ENCODE results near the gene HS2ST1. TPM values are rescaled to one million over a fixed set of nuclear protein-coding genes. Genes with fewer than 3 reads are reported as not detected.

HS2ST1 gene
- polyA plus RNA-seq, 1 donor, result 32.2 TPM

GRCh38 chr1:87103074-87103473, 188.6 kb downstream of the HS2ST1 start:
- no peak overlapping the region for H3K27ac ChIP-seq (ENCODE audit: low read length)
- peaks cover 7% of the 10 kb centered on the region for H3K36me3 ChIP-seq (ENCODE audit: control insufficient read depth, insufficient read depth, low read length)
- H3K9me3 ChIP-seq (ENCODE audit: control insufficient read depth, low read depth, low read length), result no peaks in the 10 kb centered on the region
- no peaks in the 10 kb centered on the region for H3K4me1 ChIP-seq (ENCODE audit: control insufficient read depth, insufficient read depth, low read length)
- H3K4me3 ChIP-seq (ENCODE audit: low read length), result no peak overlapping the region
- DNase-seq, result no peak
- H3K27me3 ChIP-seq (ENCODE audit: control insufficient read depth, insufficient read depth, low read length), result no peaks in the 10 kb centered on the region

- DNase-seq, result no peak
- no peaks in the 10 kb centered on the region for H3K9me3 ChIP-seq (ENCODE audit: control insufficient read depth, low read depth, low read length)
- H3K4me1 ChIP-seq (ENCODE audit: control insufficient read depth, insufficient read depth, low read length), result no peaks in the 10 kb centered on the region
- 80% methylated on average over 1 of the region's 1 CpG for WGBS (ENCODE audit: insufficient coverage, low lambda C conversion rate)
- H3K4me3 ChIP-seq (ENCODE audit: low read length), result no peak overlapping the region
- peaks cover 7% of the 10 kb centered on the region for H3K36me3 ChIP-seq (ENCODE audit: control insufficient read depth, insufficient read depth, low read length)
- no peaks in the 10 kb centered on the region for H3K27me3 ChIP-seq (ENCODE audit: control insufficient read depth, insufficient read depth, low read length)
- H3K27ac ChIP-seq (ENCODE audit: low read length), result no peak overlapping the region
Measured at GRCh38 chr1:87104140-87104539, 189.7 kb downstream of the HS2ST1 start.

- no peaks in the 10 kb centered on the region for H3K4me1 ChIP-seq (ENCODE audit: control insufficient read depth, insufficient read depth, low read length)
- peaks cover 4% of the 10 kb centered on the region for H3K36me3 ChIP-seq (ENCODE audit: control insufficient read depth, insufficient read depth, low read length)
- no peak for DNase-seq
- no peak overlapping the region for H3K4me3 ChIP-seq (ENCODE audit: low read length)
- no peaks in the 10 kb centered on the region for H3K9me3 ChIP-seq (ENCODE audit: control insufficient read depth, low read depth, low read length)
- H3K27me3 ChIP-seq (ENCODE audit: control insufficient read depth, insufficient read depth, low read length), result no peaks in the 10 kb centered on the region
- H3K27ac ChIP-seq (ENCODE audit: low read length), result no peak overlapping the region
Measured at GRCh38 chr1:87104945-87105344, 190.5 kb downstream of the HS2ST1 start.

GRCh38 chr1:87106144-87106543, 191.7 kb downstream of the HS2ST1 start:
- H3K4me1 ChIP-seq (ENCODE audit: control insufficient read depth, insufficient read depth, low read length), result no peaks in the 10 kb centered on the region
- DNase-seq, result no peak
- H3K27ac ChIP-seq (ENCODE audit: low read length), result no peak overlapping the region
- no peaks in the 10 kb centered on the region for H3K27me3 ChIP-seq (ENCODE audit: control insufficient read depth, insufficient read depth, low read length)
- no peaks in the 10 kb centered on the region for H3K9me3 ChIP-seq (ENCODE audit: control insufficient read depth, low read depth, low read length)
- H3K36me3 ChIP-seq (ENCODE audit: control insufficient read depth, insufficient read depth, low read length), result no peaks in the 10 kb centered on the region
- no peak overlapping the region for H3K4me3 ChIP-seq (ENCODE audit: low read length)

- whole genome bisulfite sequencing (ENCODE audit: insufficient coverage, low lambda C conversion rate), result 100% methylated on average over 1 of the region's 2 CpGs
- H3K4me1 ChIP-seq (ENCODE audit: control insufficient read depth, insufficient read depth, low read length), result peaks cover under 1% of the 10 kb centered on the region
- no peaks in the 10 kb centered on the region for H3K27me3 ChIP-seq (ENCODE audit: control insufficient read depth, insufficient read depth, low read length)
- no peaks in the 10 kb centered on the region for H3K36me3 ChIP-seq (ENCODE audit: control insufficient read depth, insufficient read depth, low read length)
- DNase-seq, result no peak
- no peak overlapping the region for H3K4me3 ChIP-seq (ENCODE audit: low read length)
- no peak overlapping the region for H3K27ac ChIP-seq (ENCODE audit: low read length)
- H3K9me3 ChIP-seq (ENCODE audit: control insufficient read depth, low read depth, low read length), result no peaks in the 10 kb centered on the region
Measured at GRCh38 chr1:87106867-87107266, 192.4 kb downstream of the HS2ST1 start.

GRCh38 chr1:87108228-87108627, 193.8 kb downstream of the HS2ST1 start:
- no CpG with 5 or more reads among the region's 1 CpG for WGBS (ENCODE audit: insufficient coverage, low lambda C conversion rate)
- H3K4me3 ChIP-seq (ENCODE audit: low read length), result no peak overlapping the region
- DNase-seq, result no peak
- no peaks in the 10 kb centered on the region for H3K9me3 ChIP-seq (ENCODE audit: control insufficient read depth, low read depth, low read length)
- no peaks in the 10 kb centered on the region for H3K27me3 ChIP-seq (ENCODE audit: control insufficient read depth, insufficient read depth, low read length)
- H3K36me3 ChIP-seq (ENCODE audit: control insufficient read depth, insufficient read depth, low read length), result no peaks in the 10 kb centered on the region
- H3K27ac ChIP-seq (ENCODE audit: low read length), result no peak overlapping the region
- peaks cover 9% of the 10 kb centered on the region for H3K4me1 ChIP-seq (ENCODE audit: control insufficient read depth, insufficient read depth, low read length)

GRCh38 chr1:87108814-87109411, 194.5 kb downstream of the HS2ST1 start:
- no peak for DNase-seq
- Histone ChIP-seq H3K27ac (ENCODE audit: low read length) (no peak overlapping the region), H3K4me3 (ENCODE audit: low read length) (no peak overlapping the region), H3K36me3 (ENCODE audit: control insufficient read depth, insufficient read depth, low read length) (no peaks in the 10 kb centered on the region), H3K27me3 (ENCODE audit: control insufficient read depth, insufficient read depth, low read length) (no peaks in the 10 kb centered on the region), H3K4me1 (ENCODE audit: control insufficient read depth, insufficient read depth, low read length) (peaks cover 9% of the 10 kb centered on the region), H3K9me3 (ENCODE audit: control insufficient read depth, low read depth, low read length) (no peaks in the 10 kb centered on the region)
- WGBS (ENCODE audit: insufficient coverage, low lambda C conversion rate), result 100% methylated on average over 1 of the region's 1 CpG

GRCh38 chr1:87111659-87112371, 197.4 kb downstream of the HS2ST1 start:
- Histone ChIP-seq H3K4me1 (ENCODE audit: control insufficient read depth, insufficient read depth, low read length) (peaks cover 9% of the 10 kb centered on the region), H3K36me3 (ENCODE audit: control insufficient read depth, insufficient read depth, low read length) (no peaks in the 10 kb centered on the region), H3K27me3 (ENCODE audit: control insufficient read depth, insufficient read depth, low read length) (no peaks in the 10 kb centered on the region), H3K4me3 (ENCODE audit: low read length) (no peak overlapping the region), H3K9me3 (ENCODE audit: control insufficient read depth, low read depth, low read length) (no peaks in the 10 kb centered on the region), H3K27ac (ENCODE audit: low read length) (no peak overlapping the region)
- no CpG with 5 or more reads among the region's 5 CpGs for WGBS (ENCODE audit: insufficient coverage, low lambda C conversion rate)
- DNase-seq, result peak in 1 of 2 donors; percentile 17

GRCh38 chr1:87113313-87113712, 198.9 kb downstream of the HS2ST1 start:
- no CpG with 5 or more reads among the region's 5 CpGs for WGBS (ENCODE audit: insufficient coverage, low lambda C conversion rate)
- no peak overlapping the region for H3K4me3 ChIP-seq (ENCODE audit: low read length)
- no peaks in the 10 kb centered on the region for H3K36me3 ChIP-seq (ENCODE audit: control insufficient read depth, insufficient read depth, low read length)
- H3K27ac ChIP-seq (ENCODE audit: low read length), result no peak overlapping the region
- H3K9me3 ChIP-seq (ENCODE audit: control insufficient read depth, low read depth, low read length), result no peaks in the 10 kb centered on the region
- no peak for DNase-seq
- H3K27me3 ChIP-seq (ENCODE audit: control insufficient read depth, insufficient read depth, low read length), result no peaks in the 10 kb centered on the region
- peaks cover 9% of the 10 kb centered on the region for H3K4me1 ChIP-seq (ENCODE audit: control insufficient read depth, insufficient read depth, low read length)

- no peak overlapping the region for H3K27ac ChIP-seq (ENCODE audit: low read length)
- no peak for DNase-seq
Measured at GRCh38 chr1:87115317-87115890, 201.0 kb downstream of the HS2ST1 start.

GRCh38 chr1:87115891-87116290, 201.5 kb downstream of the HS2ST1 start:
- H3K27me3 ChIP-seq (ENCODE audit: control insufficient read depth, insufficient read depth, low read length), result no peaks in the 10 kb centered on the region
- no CpG with 5 or more reads among the region's 3 CpGs for WGBS (ENCODE audit: insufficient coverage, low lambda C conversion rate)
- H3K27ac ChIP-seq (ENCODE audit: low read length), result no peak overlapping the region

More at GRCh38 chr1:87115317-87115890, 201.0 kb downstream of the HS2ST1 start:
- Histone ChIP-seq H3K27me3 (ENCODE audit: control insufficient read depth, insufficient read depth, low read length) (no peaks in the 10 kb centered on the region), H3K4me3 (ENCODE audit: low read length) (no peak overlapping the region), H3K4me1 (ENCODE audit: control insufficient read depth, insufficient read depth, low read length) (peaks cover 9% of the 10 kb centered on the region), H3K36me3 (ENCODE audit: control insufficient read depth, insufficient read depth, low read length) (no peaks in the 10 kb centered on the region), H3K9me3 (ENCODE audit: control insufficient read depth, low read depth, low read length) (no peaks in the 10 kb centered on the region)
- no CpG with 5 or more reads among the region's 3 CpGs for WGBS (ENCODE audit: insufficient coverage, low lambda C conversion rate)

More at GRCh38 chr1:87115891-87116290, 201.5 kb downstream of the HS2ST1 start:
- H3K36me3 ChIP-seq (ENCODE audit: control insufficient read depth, insufficient read depth, low read length), result no peaks in the 10 kb centered on the region
- no peak overlapping the region for H3K4me3 ChIP-seq (ENCODE audit: low read length)
- H3K9me3 ChIP-seq (ENCODE audit: control insufficient read depth, low read depth, low read length), result no peaks in the 10 kb centered on the region
- DNase-seq, result no peak
- peaks cover 9% of the 10 kb centered on the region for H3K4me1 ChIP-seq (ENCODE audit: control insufficient read depth, insufficient read depth, low read length)

Data from large intestine (tissue), 3 donors.